Caki2 (cell line): ENCODE data around the gene ARHGEF7. TPM values are rescaled to one million over a fixed set of nuclear protein-coding genes. Genes with fewer than 3 reads are reported as not detected.

Experiments used
- DNase-seq: peaks from one replicate; pipeline ENCODE4 v3.0.0-alpha.2; 2015; ENCODE audit warnings: low read depth
- in situ Hi-C: cut with HindIII; loops from 2 replicates; pipeline ENCODE4 v1.10.0; 2016; ENCODE audit warnings: low sequenced_read_pairs, low pct_unique_long_range_greater_than_20kb, mixed read lengths
- total RNA-seq: library from RNA; depleted of rRNA; stranded (reverse); fragments of >200 nt; shearing (Covaris generic); gene quantifications from 2 replicates; pipeline ENCODE4 v1.2.3, GENCODE V29; 2014; ENCODE audit warnings: low replicate concordance

The ARHGEF7 gene
- total RNA-seq, 1 experiment from 2014 or later = 7.6 TPM

DNA sequence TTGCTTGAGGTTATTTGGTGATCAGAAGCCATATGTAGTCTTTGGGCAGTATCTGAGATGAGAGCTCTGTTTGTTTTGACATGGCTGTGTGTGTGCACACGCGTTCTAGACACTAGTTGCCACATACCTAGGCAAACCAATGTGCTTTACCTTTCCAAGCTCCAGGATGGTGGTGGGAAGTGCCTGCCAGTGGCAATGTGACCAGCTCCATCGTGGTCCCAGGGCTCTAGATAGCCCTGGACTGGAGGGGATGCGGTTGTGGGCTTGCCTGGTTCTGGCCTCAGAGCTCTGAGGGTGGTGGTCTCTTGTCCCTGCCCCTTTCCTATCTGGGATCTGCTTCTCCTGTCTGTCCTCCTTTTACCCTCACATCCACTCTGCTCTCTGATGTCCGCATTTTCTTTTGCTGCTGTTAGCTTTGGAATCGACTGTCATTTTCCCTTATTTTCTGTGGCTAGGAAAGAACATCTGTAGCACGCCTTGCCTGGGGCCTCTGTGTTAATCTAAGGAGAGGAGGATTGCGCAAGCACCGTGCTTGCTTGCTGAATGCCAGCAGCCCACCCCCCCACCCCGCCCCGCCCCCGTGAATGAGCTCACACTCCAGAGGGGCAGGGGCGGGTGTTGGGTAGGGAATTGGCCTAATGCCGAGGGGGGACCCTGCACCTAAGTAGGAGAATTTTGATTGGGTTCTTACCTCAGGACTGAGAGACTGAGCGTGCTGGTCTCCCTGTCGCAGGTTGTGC lies 89.5 kb downstream of the ARHGEF7 start:
- in situ Hi-C loops = no loop called here
- DNase-seq = no peak

DNA sequence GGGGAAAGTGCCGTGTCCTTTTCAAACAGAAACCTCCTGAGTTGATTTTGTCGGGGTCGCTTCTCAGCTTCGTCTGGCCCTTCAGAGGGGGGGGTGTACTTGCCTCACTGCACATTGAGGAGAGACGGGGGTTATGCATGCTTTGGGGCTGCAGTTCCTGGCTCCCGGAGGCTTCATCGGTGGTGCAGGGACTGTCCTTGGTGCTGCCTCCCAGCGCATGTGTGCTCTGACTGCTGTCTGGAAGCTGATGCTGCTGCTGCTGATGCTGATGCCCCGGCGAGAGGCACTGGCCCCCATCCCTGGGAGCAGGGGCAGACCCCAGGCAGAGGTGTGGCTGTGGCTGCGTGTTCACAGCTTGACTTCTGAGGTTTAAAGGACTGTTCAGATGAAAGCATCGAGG lies 91.0 kb downstream of the ARHGEF7 start:
- in situ Hi-C loops = no loop called here

DNA sequence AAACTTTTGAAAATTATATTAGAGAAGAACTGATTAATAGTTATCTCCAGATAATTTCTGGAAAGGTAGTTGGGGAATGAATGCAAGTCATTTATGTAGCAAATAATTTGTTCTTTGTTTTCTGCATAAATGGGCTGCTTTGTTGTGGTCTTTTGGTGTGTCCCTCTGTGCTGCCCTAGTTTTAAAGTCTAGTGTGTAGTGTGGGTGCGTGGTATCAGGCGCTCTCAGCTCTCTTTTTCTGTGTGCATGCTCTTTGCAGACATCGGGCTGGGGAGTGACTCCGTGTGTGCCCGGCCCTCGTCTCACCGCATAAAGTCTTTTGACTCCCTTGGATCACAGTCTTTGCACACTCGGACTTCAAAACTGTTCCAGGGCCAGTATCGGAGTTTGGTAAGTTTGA lies 94.5 kb downstream of the ARHGEF7 start:
- in situ Hi-C loops = no loop called here
- DNase-seq = no peak

More for the DNA sequence above, 91.0 kb downstream of the ARHGEF7 start:
- DNase-seq = no peak

DNA sequence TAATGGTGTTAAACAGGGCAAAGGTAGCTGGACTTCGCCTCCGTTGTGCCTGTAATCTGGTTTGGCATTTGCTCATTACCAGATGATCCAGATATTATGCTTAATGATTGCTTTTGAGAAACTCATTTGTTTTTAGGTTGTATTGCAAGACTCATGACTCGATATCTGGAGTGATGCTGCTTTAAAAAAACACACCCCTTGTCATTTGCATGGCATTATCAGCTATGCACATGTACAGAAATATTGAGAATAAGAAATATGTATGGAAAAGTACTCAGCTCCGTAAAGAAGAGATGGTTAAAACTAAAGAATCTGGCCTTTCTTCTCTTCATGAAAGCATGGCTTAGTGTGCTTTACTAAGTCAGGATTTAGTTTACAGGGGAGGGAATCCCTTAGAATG lies 95.0 kb downstream of the ARHGEF7 start:
- in situ Hi-C loops = no loop called here
- no peak for DNase-seq

DNA sequence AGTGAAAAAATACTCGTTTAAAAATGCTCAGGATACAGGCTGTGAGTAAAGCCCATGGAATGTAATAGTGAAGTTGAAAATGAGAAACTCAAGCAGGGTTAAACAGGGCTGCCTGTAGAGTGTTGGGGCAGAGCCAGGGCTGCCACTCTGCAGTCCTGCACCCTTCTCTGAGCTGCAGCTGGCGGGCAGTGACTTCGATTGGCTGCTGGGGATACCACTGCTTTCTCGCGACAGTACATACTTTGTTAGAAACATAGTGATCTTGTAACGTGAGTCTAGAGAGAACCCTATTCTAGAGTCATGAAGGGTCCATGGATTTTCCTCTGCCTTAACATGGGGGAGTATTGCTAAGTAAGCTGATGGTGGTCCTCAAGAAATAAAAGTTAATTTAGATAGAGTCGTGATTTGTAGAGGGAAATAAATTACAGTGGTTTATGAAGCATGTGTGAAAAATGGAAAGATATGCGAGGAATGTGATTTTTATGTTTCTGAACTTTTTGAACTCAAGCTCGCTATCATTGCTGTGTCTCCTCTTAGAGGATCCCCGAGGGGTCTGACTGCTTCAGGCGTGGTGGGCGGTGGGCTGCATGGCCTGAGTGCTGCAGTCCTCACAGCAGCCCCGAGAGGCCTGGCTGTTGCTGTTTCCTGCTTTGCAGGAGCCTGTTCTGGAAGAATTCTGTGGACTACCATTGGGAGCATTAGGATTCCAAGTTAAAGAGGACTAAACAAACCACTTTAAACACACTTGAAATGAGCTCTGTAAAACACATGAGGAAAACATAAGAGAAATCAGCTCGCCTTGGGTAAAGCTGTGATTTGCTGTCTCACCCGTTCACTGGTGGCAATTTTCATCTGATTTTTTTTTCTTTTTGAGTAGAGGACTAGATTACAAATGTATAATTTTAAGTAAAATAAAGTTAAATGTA lies 95.7 kb downstream of the ARHGEF7 start:
- DNase-seq = peak; percentile 11
- in situ Hi-C loops = no loop called here

DNA sequence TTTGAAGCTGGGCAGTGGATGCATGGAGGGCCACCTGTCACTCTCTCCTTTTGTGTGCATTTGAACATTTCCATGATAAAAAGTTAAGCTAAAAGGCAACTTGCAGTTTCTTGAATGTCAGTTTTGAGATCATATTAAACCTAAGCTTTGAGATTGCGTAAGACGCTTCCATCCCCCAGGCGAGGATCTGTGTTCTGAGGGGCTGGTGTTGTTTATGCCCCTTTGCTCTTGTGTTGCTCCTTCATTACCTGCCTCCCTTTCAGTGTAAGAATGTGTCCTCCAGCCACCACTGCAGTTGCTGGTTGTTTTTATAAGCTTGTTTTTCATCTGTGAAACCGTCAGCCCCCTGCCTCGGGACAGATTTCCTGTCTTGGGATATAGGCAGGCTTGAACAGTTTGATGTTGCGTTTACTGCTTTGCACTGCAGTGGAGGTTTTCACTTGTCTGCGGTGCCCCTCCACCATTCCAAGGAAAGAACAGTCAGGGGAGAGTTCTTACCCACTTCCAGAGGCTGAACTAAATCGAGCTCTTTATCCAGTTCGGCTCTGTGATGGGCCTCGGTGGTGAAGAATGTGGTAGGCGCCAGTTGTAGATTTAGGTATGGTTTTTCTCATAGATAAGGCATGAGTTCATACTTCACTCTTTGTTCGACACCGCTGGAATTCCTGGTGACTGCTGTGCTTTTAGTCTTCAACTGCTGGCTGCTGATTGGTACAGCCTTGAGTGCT lies 96.8 kb downstream of the ARHGEF7 start:
- in situ Hi-C loops = no loop called here
- no peak for DNase-seq

DNA sequence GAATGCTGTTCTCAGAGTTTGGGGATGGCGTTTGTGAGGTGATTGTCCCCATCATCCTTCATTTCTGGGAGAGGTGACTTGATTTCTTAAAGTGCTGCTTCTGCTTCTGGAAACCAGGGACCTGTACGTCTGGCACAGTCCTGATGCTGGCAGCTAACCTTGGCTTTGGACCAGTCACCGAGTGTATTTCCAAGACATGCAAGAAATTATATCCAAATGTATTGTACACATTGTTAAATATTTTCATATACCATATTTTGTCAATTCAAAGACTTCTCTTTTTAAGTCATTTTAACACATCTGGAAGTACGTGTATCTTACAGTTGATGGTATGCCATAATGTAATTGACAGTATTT lies 97.4 kb downstream of the ARHGEF7 start:
- in situ Hi-C loops = no loop called here
- no peak for DNase-seq

DNA sequence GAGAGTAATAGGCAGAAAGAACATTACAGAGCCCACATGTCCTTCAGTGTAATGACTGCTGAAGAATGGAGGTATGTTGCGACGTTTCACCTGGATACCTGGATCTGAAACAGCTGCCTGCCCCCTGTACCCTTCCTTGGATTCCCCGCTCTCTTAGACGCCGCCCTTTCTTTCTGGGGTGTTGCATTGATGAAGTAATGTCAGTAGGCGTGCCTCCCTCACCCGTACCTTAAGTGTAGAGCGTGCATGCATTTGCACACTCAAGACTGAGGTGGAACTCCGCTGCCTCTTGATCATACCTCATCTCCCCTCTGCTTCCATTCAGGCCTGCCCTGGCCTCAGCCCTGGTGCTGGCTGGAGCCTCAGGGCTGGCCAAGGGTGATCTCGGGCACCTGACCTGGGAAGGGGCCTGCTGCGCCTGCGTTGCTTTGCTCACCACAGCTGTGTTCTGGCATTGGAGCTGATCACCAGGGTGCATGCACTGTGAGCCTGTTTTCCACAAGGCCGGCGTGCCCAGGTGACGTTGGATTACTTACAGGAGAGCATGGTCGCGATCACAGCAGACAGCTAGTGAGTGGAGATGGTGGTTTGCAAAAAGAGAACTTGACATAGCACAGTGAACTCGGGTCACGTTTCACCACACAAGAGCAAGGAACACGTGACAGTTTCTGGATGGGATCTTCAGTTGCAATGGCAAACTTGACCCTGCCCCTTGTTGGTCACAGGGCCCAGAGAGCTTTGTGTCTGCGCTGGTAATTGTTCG lies 99.0 kb downstream of the ARHGEF7 start:
- in situ Hi-C loops = no loop called here
- DNase-seq = no peak

DNA sequence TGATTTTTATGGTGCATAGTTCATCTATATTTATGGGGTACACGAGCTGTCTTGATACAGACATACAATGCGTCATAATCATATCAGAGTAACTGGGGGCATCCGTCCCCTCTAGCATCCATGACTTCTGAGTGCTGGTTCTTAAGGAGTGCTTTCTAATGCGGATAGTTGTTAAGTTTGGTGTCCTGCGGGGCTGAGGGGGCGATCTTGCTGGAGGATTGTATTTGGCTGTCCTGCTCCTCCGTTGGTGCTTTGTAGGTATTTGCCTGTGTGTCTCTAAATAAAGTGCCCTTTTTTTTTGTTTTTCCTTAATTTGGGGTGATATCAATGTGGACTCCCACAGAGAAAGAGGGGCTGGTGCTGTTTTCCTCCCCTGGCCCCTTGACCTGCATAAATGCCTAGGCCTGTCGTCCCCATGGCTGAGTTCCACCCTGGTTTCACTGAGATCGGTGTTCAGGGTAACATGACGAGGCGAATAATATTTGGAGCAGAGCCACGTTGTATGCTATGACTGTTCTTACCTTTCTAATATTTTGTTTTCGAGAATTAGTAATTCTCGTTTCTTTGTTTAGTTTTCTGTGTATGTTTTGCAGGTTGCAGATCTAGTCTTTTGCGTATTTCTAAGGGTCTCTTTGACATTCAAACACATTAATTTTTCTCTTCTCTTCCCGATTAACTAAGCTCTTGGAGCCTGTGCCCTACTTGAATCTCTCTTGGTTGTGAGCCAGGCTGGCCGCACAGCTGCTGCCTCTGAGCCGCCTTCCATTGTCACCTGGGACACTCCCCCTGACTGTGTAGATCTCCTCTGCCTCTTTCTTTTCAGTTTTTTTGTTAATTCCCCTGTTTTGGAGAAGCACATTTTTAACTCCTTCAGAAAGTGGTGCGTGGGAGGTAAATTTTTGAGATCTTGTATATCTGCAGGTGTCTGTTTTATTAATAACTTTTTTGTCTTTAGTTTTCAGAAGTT lies 100.3 kb downstream of the ARHGEF7 start:
- no peak for DNase-seq
- in situ Hi-C loops = no loop called here

DNA sequence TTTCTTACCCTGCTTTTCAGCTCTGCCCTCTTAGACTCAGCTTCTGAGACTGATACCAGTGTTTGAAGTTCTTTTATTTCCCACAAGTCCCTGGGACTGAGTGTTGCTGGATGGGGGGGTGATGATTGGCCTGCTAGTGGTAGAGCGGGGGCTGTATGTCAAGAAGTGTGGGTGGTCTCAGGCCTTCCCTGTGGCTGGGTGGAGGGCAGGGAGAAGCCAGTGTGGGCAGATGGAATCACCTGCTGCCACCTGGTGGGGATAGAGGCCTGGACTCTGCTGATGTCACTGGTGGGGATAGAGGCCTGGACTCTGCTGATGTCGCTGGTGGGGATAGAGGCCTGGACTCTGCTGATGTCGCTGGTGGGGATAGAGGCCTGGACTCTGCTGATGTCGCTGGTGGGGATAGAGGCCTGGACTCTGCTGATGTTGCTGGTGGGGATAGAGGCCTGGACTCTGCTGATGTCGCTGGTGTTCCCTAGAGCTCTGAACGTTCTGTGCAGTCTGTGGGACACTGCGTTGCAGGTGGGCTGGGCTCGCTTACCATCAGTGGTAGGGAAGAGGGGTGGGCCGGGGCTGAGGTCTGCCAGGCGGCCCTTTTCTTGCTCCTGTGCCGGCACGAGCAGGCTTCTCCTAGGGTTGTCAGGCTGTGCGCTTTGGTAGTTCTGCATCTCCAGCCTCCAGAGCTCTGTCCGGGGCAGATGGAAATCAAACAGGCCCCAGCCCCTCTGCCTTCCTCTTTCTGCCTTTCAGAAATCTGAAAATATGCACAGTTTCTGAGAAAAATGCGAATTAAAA lies 101.3 kb downstream of the ARHGEF7 start:
- in situ Hi-C loops = no loop called here
- peak; percentile 21 for DNase-seq

DNA sequence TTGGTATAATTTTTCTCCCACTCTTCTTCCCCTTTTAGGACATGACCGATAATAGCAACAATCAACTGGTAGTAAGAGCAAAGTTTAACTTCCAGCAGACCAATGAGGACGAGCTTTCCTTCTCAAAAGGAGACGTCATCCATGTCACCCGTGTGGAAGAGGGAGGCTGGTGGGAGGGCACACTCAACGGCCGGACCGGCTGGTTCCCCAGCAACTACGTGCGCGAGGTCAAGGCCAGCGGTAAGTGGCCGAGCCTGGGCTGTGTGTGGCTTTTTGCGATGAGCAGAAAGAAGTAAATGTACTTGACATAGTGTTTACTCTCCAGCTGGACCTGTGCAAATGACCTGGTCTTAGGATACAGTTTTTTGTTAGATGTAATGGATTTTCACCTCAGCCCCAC lies 102.5 kb downstream of the ARHGEF7 start:
- no peak for DNase-seq
- in situ Hi-C loops = no loop called here

DNA sequence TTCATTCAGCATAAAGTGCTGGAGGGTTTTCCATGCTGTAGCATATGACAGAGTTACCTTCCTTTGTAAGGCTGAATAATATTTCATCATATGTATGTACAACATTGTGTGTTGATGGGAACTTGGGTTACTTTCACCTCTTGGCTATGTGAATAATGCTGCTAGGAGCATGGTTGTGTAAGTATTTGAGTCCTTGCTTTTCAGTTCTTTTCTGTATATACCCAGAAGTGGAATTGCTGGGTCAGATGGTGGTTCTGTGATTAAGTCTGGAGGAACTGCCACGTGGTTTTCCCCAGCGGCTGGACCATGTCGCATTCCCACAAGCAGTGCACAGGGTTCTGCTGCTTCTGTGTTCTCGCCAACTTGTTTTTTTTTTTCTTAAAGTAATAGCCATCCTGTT lies 104.2 kb downstream of the ARHGEF7 start:
- in situ Hi-C loops = no loop called here
- DNase-seq = no peak

DNA sequence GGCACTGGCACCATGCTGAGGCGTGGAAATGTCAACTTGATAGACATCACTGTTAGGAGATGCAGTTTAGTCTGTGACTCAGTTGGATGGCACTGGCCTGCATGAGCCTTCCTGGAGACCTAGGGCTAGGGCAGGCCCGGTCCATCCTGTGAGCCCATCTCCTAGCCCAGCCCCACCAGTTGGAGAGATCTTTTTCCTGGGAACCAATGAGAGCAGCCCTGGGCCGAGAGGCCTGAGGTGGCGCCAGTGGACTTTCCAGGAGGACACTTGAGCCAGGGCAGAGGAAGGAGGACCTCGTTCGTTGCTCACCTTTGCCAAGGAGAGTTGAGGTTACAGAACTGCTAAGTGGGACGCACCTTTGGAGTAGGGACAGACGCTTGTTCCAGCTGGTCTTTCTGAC lies 104.8 kb downstream of the ARHGEF7 start:
- DNase-seq = no peak
- in situ Hi-C loops = no loop called here

DNA sequence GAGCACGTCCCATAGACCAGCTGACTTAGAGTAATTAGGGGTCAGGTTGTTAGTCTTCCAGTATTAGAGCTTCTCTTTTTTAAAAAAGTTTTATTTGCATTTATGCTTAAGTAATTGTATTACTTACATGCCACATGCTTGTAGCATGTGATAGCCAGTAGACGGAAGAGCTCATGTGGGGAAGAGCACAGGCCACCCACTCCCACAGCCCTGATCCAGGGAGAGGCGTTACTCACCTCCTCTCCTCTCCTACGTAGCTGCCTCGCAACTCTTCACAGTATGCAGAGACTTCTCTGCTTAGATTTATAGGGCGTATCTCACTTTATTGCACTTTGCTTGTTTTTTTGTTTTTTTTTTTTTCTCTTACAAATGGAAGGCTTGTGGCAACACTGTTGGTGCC lies 110.1 kb downstream of the ARHGEF7 start:
- in situ Hi-C loops = no loop called here
- no peak for DNase-seq

DNA sequence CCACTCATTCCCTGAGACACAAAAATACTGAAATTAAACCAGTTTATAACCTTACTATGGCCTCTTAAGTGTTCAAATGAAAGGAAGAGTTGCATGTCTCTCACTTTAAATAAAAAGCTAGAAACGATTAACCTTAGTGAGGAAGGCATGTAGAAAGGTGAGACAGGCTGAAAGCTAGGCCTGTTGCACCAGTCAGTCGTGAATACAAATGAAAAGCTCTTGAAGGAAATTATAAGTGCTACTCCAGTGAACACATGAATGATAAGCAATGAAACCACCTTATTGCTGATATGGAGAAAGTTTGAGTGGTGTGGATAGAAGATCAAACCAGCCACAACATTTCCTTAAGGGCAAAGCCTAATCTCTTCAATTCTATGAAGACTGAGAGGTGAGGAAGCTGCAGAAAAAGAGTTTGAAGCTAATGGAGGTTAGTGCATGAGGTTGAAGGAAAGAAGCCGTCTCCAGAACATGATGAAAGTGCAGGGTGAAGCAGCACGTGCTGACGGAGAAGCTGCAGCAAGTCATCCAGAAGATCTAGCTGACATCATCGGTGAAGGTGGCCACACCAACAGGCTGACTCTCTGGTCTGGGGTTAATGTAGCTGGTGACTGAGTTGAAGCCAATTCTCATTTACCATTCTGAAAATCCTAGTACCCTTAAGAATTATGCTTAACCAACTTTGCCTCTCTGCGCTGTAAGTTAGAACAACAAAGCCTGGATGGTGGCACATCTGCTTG lies 110.9 kb downstream of the ARHGEF7 start:
- no peak for DNase-seq
- in situ Hi-C loops = no loop called here

DNA sequence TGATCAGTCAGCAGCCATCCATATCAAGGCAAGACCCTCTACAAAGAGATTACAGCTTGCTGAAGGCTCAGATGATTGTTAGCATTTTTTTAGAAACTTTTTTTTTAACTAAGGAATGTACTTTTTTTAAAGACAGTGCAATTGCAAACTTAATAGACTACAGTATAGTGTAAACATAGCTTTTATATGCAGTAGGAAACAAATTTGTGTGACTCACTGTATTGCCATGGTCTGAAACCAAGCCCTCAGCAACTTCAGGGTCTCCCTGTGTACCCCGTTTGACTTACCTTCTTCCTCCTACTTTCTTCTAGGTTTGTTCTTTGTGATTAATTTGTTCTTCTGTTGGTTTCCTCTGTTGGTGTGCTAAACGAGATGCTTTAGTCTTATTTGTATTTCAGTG lies 112.3 kb downstream of the ARHGEF7 start:
- in situ Hi-C loops = no loop called here

More for the DNA sequence above, 112.3 kb downstream of the ARHGEF7 start:
- no peak for DNase-seq
